Activated CD4-positive, alpha-beta T cell treated with anti-CD3 and anti-CD28 coated beads for 1 hour (primary cell): Measurements from ENCODE around the gene PCYT1A.
A peak's percentile ranks its signal among the peaks of the same experiment; 100 is the strongest.
"Not testable (repeated sequence)": the region's sequence is repeated elsewhere in the genome, so short reads cannot be mapped to it uniquely, and the experiment has no call there.

ENCODE experiments used
- DNase-seq: peaks from one replicate; pipeline ENCODE4 v3.0.0-alpha.2; 2020

Gene PCYT1A

GRCh38 chr3:196210673-196211556 is 76.6 kb downstream of the PCYT1A start, which contains the start of gene ZDHHC19:
Gene ZDHHC19, minus strand, starts transcription at chr3:196211400. Its CDS starts 85 bp downstream, at chr3:196211315.
- DNase-seq, result no peak

GRCh38 chr3:196209944-196210672 is 77.4 kb downstream of the PCYT1A start:
- not testable (repeated sequence) for DNase-seq

- DNase-seq, result no peak
Measured at GRCh38 chr3:196208942-196209695, 78.4 kb downstream of the PCYT1A start.

- peak; percentile 35 for DNase-seq
Measured at GRCh38 chr3:196207833-196208607, 79.5 kb downstream of the PCYT1A start.

- no peak for DNase-seq
Measured at GRCh38 chr3:196207159-196207832, 80.2 kb downstream of the PCYT1A start.

GRCh38 chr3:196205442-196206205 is 81.9 kb downstream of the PCYT1A start:
- not testable (repeated sequence) for DNase-seq

- DNase-seq, result no peak
Measured at GRCh38 chr3:196203846-196204245, 83.7 kb downstream of the PCYT1A start.

GRCh38 chr3:196202516-196202970 is 85.0 kb downstream of the PCYT1A start:
- DNase-seq, result no peak

- DNase-seq, result no peak
Measured at GRCh38 chr3:196198771-196199753, 88.5 kb downstream of the PCYT1A start.

- no peak for DNase-seq
Measured at GRCh38 chr3:196198081-196198675, 89.3 kb downstream of the PCYT1A start.

GRCh38 chr3:196197524-196197923 is 90.0 kb downstream of the PCYT1A start:
- DNase-seq, result no peak

GRCh38 chr3:196195664-196196265 is 91.8 kb downstream of the PCYT1A start:
- DNase-seq, result no peak

GRCh38 chr3:196194542-196194915 is 93.0 kb downstream of the PCYT1A start:
- DNase-seq, result no peak

GRCh38 chr3:196193736-196194541 is 93.6 kb downstream of the PCYT1A start:
- DNase-seq, result no peak

- DNase-seq, result no peak
Measured at GRCh38 chr3:196193133-196193735, 94.3 kb downstream of the PCYT1A start.

- no peak for DNase-seq
Measured at GRCh38 chr3:196192524-196193051, 94.9 kb downstream of the PCYT1A start.

GRCh38 chr3:196192036-196192523 is 95.4 kb downstream of the PCYT1A start:
- DNase-seq, result no peak
